CD4-positive, CD25-positive, alpha-beta regulatory T cell (primary cell): ENCODE results near the gene HOXD4. TPM values are rescaled to one million over a fixed set of nuclear protein-coding genes. Genes with fewer than 3 reads are reported as not detected.

Experiments used
- ATAC-seq, 2 donors: fragments of 150-1000 bp; cut with Tn5 transposase; one replicate each; pipeline ENCODE4 v1.10.0; 2021; ENCODE audit warnings: low read depth in 2 of 2, moderate number of reproducible peaks in 2 of 2, moderate library complexity in 1 of 2
- DNase-seq, 3 donors: peaks; one replicate each; pipeline versions ENCODE4 v3.0.0 to v3.0.0-alpha.2; 2012 to 2022; ENCODE audit warnings: mixed read lengths in 1 of 3
- H3K27ac ChIP-seq: one replicate; pipeline ENCODE4 v1.7.0; 2013; ENCODE audit warnings: mild to moderate bottlenecking, low read length; ENCODE audit not compliant: insufficient read depth, poor library complexity, severe bottlenecking
- H3K27me3 ChIP-seq: one replicate; pipeline ENCODE4 v1.7.0; 2013; ENCODE audit warnings: low read length; ENCODE audit not compliant: control insufficient read depth, insufficient read depth
- H3K36me3 ChIP-seq: one replicate; pipeline ENCODE4 v1.7.0; 2013; ENCODE audit warnings: mild to moderate bottlenecking, low read length, moderate library complexity; ENCODE audit not compliant: control insufficient read depth, insufficient read depth
- H3K4me1 ChIP-seq: 2 replicates; pipeline ENCODE4 v1.7.0; 2013; ENCODE audit warnings: mild to moderate bottlenecking, low read length; ENCODE audit not compliant: insufficient read depth, control insufficient read depth, poor library complexity, severe bottlenecking
- H3K4me3 ChIP-seq: one replicate; pipeline ENCODE4 v1.7.0; 2013; ENCODE audit warnings: low read depth, mild to moderate bottlenecking, low read length, moderate library complexity
- H3K9me3 ChIP-seq, 2 experiments: 1 replicate in 1 of 2; 2 replicates in 1 of 2; pipeline ENCODE4 v1.7.0; 2013; ENCODE audit warnings: low read length in 2 of 2, mild to moderate bottlenecking in 1 of 2, moderate library complexity in 1 of 2; ENCODE audit not compliant: control insufficient read depth in 2 of 2
- H3K27ac Mint-ChIP-seq, 3 donors: one replicate each; pipeline ENCODE4 v1.8.0; 2020 to 2022; ENCODE audit warnings: mild to moderate bottlenecking in 3 of 3, mixed read lengths in 3 of 3, moderate library complexity in 2 of 3
- H3K27me3 Mint-ChIP-seq: one replicate; pipeline ENCODE4 v1.8.0; 2022; ENCODE audit warnings: mild to moderate bottlenecking, mixed read lengths
- H3K36me3 Mint-ChIP-seq: one replicate; pipeline ENCODE4 v1.8.0; 2020; ENCODE audit warnings: mixed read lengths
- H3K4me1 Mint-ChIP-seq, 4 donors: one replicate each; pipeline ENCODE4 v1.8.0; 2020 to 2022; ENCODE audit warnings: mixed read lengths in 4 of 4, mild to moderate bottlenecking in 1 of 4
- H3K4me3 Mint-ChIP-seq, 4 donors: one replicate each; pipeline ENCODE4 v1.8.0; 2020 to 2022; ENCODE audit warnings: mild to moderate bottlenecking in 4 of 4, mixed read lengths in 4 of 4, moderate library complexity in 3 of 4
- H3K9me3 Mint-ChIP-seq, 7 donors: one replicate each; pipeline ENCODE4 v1.8.0; 2020 to 2022; ENCODE audit warnings: mixed read lengths in 7 of 7, mild to moderate bottlenecking in 3 of 7, moderate library complexity in 2 of 7
- polyA plus RNA-seq, 4 donors: library from polyadenylated mRNA; unstranded; fragments of 300-500 nt; fragmentation: Illumina TruSeq; gene quantifications; one replicate each; pipeline ENCODE4 v1.2.3, GENCODE V29; 2021
- total RNA-seq: library from RNA; stranded (reverse); gene quantifications from one replicate; pipeline ENCODE4 v1.2.3, GENCODE V29; 2022

HOXD4 gene
- total and polyA plus RNA-seq, 5 donors from 2014 or later: not detected

DNA sequence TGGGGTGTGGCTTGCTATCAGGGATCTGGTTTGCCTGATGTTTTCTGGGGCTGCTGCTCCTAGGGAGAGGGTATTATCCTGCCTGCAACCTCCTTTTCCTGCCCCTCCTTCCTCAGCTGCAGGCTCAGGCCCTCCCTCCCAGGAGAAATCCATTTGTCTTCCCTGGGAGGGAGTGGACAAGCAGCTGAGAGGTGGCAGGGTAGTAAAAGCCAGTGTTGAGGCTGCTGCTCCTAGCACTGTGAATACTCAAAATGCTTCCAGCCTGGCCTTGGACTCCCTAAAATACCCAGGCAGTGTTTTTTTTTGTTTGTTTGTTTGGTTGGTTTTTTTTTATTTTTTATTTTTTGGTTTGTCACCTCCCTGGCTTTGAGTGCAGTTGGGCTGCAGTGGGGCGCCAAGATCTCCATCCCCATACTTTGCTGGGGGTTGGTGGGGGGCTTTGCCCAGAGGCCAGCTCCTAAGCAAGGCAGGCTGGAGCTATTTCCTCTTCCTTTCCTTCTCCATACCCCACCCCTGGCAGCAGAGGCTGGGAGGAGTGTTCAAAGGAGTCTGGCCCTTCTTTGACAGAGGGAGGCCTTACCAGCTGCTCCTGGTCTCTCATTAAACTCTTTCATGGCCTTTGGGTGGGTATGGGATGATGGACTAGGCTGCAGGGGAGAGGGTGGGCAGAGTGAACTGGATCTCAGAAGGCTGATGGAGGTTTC, 19.4 kb downstream of the HOXD4 start:
- Mint-ChIP-seq H3K27ac (no peak overlapping the region), H3K36me3 (no peaks in the 10 kb centered on the region), H3K4me1 (peaks cover 0 to 8% (median 2%) of the 10 kb centered on the region in 4 donors), H3K27me3 (peaks cover 92% of the 10 kb centered on the region), H3K9me3 (peaks cover 0 to 2% (median 0%) of the 10 kb centered on the region in 7 donors), H3K4me3 (peak overlapping the region in 1 of 4 donors; percentile 26)
- H3K27ac ChIP-seq: no peak overlapping the region
- H3K4me1 ChIP-seq: no peaks in the 10 kb centered on the region
- H3K36me3 ChIP-seq: no peaks in the 10 kb centered on the region
- no peak overlapping the region for H3K4me3 ChIP-seq
- H3K27me3 ChIP-seq: peaks cover 35% of the 10 kb centered on the region
- DNase-seq (no peak), ATAC-seq (no peak)
- no peaks in the 10 kb centered on the region for H3K9me3 ChIP-seq

DNA sequence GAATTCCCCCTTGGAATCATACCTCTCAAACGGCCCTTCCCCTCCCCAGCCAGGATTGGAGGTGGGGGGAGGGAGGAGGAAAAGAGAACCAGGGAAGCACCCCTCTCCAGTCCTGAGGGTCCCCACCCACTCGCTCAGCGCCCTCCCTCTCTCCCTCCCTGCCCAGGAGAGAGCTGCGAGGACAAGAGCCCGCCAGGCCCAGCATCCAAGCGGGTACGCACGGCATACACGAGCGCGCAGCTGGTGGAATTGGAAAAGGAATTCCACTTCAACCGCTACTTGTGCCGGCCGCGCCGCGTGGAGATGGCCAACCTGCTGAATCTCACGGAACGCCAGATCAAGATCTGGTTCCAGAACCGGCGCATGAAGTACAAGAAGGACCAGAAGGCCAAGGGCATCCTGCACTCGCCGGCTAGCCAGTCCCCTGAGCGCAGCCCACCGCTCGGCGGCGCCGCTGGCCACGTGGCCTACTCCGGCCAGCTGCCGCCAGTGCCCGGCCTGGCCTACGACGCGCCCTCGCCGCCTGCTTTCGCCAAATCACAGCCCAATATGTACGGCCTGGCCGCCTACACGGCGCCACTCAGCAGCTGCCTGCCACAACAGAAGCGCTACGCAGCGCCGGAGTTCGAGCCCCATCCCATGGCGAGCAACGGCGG, 20.1 kb downstream of the HOXD4 start:
- Histone ChIP-seq H3K9me3 (no peaks in the 10 kb centered on the region), H3K36me3 (no peaks in the 10 kb centered on the region), H3K27ac (no peak overlapping the region), H3K27me3 (peaks cover 35% of the 10 kb centered on the region), H3K4me1 (no peaks in the 10 kb centered on the region), H3K4me3 (no peak overlapping the region)
- Mint-ChIP-seq H3K4me1 (peaks cover 0 to 8% (median 2%) of the 10 kb centered on the region in 4 donors), H3K27me3 (peaks cover 92% of the 10 kb centered on the region), H3K4me3 (no peak overlapping the region), H3K9me3 (peaks cover 0 to 2% (median 0%) of the 10 kb centered on the region in 7 donors), H3K27ac (no peak overlapping the region), H3K36me3 (no peaks in the 10 kb centered on the region)
- no peak for DNase-seq
- no peak for ATAC-seq

DNA sequence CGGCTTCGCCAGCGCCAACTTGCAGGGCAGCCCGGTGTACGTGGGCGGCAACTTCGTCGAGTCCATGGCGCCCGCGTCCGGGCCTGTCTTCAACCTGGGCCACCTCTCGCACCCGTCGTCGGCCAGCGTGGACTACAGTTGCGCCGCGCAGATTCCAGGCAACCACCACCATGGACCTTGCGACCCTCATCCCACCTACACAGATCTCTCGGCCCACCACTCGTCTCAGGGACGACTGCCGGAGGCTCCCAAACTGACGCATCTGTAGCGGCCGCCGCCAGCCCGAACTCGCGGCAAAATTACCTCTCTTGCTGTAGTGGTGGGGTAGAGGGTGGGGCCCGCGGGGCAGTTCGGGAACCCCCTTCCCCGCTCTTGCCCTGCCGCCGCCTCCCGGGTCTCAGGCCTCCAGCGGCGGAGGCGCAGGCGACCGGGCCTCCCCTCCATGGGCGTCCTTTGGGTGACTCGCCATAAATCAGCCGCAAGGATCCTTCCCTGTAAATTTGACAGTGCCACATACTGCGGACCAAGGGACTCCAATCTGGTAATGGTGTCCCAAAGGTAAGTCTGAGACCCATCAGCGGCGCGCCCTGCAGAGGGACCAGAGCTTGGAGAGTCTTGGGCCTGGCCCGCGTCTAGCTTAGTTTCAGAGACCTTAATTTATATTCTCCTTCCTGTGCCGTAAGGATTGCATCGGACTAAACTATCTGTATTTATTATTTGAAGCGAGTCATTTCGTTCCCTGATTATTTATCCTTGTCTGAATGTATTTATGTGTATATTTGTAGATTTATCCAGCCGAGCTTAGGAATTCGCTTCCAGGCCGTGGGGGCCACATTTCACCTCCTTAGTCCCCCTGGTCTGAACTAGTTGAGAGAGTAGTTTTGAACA, 20.9 kb downstream of the HOXD4 start:
- Histone ChIP-seq H3K36me3 (no peaks in the 10 kb centered on the region), H3K4me1 (no peaks in the 10 kb centered on the region), H3K9me3 (no peaks in the 10 kb centered on the region), H3K27ac (no peak overlapping the region), H3K27me3 (peaks cover 33% of the 10 kb centered on the region), H3K4me3 (no peak overlapping the region)
- H3K27me3 Mint-ChIP-seq: peaks cover 92% of the 10 kb centered on the region
- peaks cover 0 to 2% (median 0%) of the 10 kb centered on the region in 7 donors for H3K9me3 Mint-ChIP-seq
- no peak overlapping the region for H3K27ac Mint-ChIP-seq
- H3K36me3 Mint-ChIP-seq: no peaks in the 10 kb centered on the region
- DNase-seq (no peak), ATAC-seq (no peak)
- no peak overlapping the region for H3K4me3 Mint-ChIP-seq
- peaks cover 0 to 8% (median 2%) of the 10 kb centered on the region in 4 donors for H3K4me1 Mint-ChIP-seq

DNA sequence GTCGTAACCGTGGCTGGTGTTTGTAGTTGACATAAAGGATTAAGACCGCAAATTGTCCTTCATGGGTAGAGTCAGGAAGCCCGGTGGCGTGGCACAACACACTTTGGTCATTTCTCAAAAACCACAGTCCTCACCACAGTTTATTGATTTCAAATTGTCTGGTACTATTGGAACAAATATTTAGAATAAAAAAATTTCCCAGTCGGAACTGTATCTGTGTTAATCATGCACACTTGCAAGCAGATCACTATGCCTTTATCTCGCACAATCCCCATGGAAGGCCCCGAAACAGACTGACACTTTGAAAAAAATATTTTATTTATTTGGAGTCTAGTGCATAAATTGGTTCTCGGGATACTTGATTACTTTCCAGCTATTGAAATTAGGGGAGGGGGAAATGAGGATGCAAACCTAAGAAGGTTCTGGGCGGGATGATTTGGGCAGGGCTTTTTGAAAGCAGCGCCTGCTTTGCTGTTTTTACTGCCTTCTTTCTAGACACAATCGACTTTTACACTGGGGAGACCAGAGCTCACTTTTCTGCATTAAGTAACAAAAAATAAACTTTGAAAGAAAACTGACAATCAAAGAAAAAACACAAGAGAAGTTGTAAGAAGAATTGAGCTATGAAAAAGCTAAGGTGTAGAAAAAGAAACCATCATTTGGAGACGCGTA, 21.7 kb downstream of the HOXD4 start:
- no peak overlapping the region for H3K4me3 Mint-ChIP-seq
- Histone ChIP-seq H3K4me3 (no peak overlapping the region), H3K36me3 (no peaks in the 10 kb centered on the region), H3K4me1 (no peaks in the 10 kb centered on the region), H3K9me3 (no peaks in the 10 kb centered on the region), H3K27me3 (peaks cover 35% of the 10 kb centered on the region), H3K27ac (no peak overlapping the region)
- peaks cover 92% of the 10 kb centered on the region for H3K27me3 Mint-ChIP-seq
- no peak for ATAC-seq
- H3K9me3 Mint-ChIP-seq: peaks cover 0 to 2% (median 0%) of the 10 kb centered on the region in 7 donors
- DNase-seq: no peak
- H3K36me3 Mint-ChIP-seq: no peaks in the 10 kb centered on the region
- peaks cover 0 to 11% (median 2%) of the 10 kb centered on the region in 4 donors for H3K4me1 Mint-ChIP-seq
- H3K27ac Mint-ChIP-seq: no peak overlapping the region

DNA sequence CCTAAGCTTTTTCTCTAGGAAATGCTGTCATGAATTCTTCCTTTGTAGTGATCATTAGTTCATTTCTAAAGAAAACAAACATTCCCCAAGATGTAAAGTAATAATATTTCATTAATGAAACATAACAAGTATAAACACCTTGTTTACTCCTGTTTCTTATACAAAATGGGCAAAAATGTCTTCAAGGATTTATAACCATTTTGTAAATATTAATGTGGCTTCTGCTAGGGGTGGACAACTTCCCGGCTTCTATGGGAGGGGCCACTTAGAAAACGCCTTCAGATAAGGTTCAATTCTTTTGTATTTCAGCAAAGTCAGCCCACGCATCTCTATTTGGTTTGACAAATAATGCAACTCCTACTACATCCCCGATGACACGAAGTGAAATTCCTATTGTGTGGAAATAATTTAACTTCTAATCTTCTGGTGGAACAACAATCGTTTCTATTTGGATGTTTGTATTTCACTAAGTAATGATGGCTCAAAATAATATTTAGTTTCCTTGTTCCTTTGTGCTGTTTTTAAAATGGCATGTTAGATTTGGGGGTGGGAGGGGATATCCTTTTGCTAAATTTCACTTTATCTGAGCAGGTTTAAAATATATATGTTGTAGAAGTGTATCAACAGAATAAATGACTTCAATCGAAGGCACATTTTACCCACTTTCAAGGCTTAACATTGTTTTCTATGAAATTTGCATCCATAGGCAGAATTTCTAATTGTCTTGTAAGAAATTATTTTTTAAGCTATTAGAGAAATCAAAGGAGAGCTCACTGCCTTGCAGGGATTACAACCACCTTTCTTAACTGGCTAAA, 22.4 kb downstream of the HOXD4 start:
- no peak for DNase-seq
- H3K27ac Mint-ChIP-seq: no peak overlapping the region
- H3K4me3 Mint-ChIP-seq: no peak overlapping the region

DNA sequence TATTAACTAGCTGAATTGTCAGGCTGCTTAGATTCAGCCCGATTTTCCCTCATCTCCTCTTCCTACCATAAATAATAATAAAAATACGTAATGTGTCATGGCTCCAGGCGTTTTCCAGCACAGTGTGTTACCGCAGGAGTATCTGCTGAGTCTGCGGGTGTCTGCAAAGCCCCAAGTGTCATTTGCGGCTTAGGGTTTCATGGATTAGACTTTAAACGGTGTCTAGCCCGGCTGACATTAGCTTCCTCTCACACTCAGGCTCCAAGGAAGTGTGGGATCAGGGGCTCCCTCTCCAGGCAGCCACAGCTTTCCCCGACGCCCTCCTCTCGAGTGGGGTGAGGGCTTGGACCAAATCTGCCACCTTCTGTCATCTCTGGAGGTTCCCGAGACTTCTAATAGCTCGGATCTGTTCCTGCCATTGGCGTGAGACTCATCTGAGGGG, 23.1 kb downstream of the HOXD4 start:
- peaks cover 43% of the 10 kb centered on the region for H3K27me3 ChIP-seq
- Mint-ChIP-seq H3K9me3 (peaks cover 0 to 2% (median 0%) of the 10 kb centered on the region in 7 donors), H3K27ac (no peak overlapping the region), H3K4me3 (no peak overlapping the region), H3K27me3 (peaks cover 94% of the 10 kb centered on the region), H3K36me3 (no peaks in the 10 kb centered on the region), H3K4me1 (peaks cover 0 to 11% (median 2%) of the 10 kb centered on the region in 4 donors)
- H3K9me3 ChIP-seq: no peaks in the 10 kb centered on the region
- no peaks in the 10 kb centered on the region for H3K36me3 ChIP-seq
- no peak overlapping the region for H3K4me3 ChIP-seq
- ATAC-seq (no peak), DNase-seq (no peak)
- no peaks in the 10 kb centered on the region for H3K4me1 ChIP-seq
- no peak overlapping the region for H3K27ac ChIP-seq

More for the DNA sequence above, 22.4 kb downstream of the HOXD4 start:
- Histone ChIP-seq H3K4me1 (no peaks in the 10 kb centered on the region), H3K9me3 (no peaks in the 10 kb centered on the region), H3K27me3 (peaks cover 37% of the 10 kb centered on the region), H3K36me3 (no peaks in the 10 kb centered on the region), H3K4me3 (no peak overlapping the region), H3K27ac (no peak overlapping the region)
- Mint-ChIP-seq H3K4me1 (peaks cover 0 to 11% (median 2%) of the 10 kb centered on the region in 4 donors), H3K36me3 (no peaks in the 10 kb centered on the region), H3K9me3 (peaks cover 0 to 2% (median 0%) of the 10 kb centered on the region in 7 donors), H3K27me3 (peaks cover 94% of the 10 kb centered on the region)
- ATAC-seq: no peak
